Measurements from ENCODE around the gene CREBZF.

DNA sequence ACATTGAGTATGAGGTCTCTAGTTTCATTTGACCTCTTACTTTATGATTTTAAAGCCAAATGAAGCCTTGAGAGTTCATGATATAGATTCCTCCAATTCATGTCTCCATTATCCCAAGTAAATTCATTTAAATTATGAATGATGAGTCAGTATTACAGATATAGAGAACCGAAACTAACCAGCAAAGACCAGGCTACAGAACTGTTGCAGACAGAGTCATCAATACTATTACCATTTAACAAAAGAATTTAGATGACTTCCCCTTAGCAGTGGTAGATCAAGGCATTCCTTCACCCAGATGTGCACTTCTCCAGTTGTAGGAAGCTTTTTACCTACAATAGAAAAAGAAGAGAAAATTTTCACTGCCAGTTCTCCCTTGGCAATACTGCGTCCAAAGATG is 32.8 kb upstream of the CREBZF start:
- TF ChIP-seq, protein P1, sequence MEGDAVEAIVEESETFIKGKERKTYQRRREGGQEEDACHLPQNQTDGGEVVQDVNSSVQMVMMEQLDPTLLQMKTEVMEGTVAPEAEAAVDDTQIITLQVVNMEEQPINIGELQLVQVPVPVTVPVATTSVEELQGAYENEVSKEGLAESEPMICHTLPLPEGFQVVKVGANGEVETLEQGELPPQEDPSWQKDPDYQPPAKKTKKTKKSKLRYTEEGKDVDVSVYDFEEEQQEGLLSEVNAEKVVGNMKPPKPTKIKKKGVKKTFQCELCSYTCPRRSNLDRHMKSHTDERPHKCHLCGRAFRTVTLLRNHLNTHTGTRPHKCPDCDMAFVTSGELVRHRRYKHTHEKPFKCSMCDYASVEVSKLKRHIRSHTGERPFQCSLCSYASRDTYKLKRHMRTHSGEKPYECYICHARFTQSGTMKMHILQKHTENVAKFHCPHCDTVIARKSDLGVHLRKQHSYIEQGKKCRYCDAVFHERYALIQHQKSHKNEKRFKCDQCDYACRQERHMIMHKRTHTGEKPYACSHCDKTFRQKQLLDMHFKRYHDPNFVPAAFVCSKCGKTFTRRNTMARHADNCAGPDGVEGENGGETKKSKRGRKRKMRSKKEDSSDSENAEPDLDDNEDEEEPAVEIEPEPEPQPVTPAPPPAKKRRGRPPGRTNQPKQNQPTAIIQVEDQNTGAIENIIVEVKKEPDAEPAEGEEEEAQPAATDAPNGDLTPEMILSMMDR (IDR thresholded peaks at IDR 0.05), result no peak
- TF ChIP-seq ZNF317 (CRISPR knock-in tag; IDR thresholded peaks at IDR 0.05; ENCODE audit: borderline replicate concordance, low read depth), result no peak
- TF ChIP-seq, protein P2, sequence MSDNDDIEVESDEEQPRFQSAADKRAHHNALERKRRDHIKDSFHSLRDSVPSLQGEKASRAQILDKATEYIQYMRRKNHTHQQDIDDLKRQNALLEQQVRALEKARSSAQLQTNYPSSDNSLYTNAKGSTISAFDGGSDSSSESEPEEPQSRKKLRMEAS (CRISPR knock-in tag; IDR thresholded peaks at IDR 0.05), result no peak
- no peak for TF ChIP-seq ZNF416 (CRISPR knock-in tag; IDR thresholded peaks at IDR 0.05)
- TF ChIP-seq JUN (CRISPR knock-in tag; IDR thresholded peaks at IDR 0.05), result no peak
- TF ChIP-seq, protein P3, sequence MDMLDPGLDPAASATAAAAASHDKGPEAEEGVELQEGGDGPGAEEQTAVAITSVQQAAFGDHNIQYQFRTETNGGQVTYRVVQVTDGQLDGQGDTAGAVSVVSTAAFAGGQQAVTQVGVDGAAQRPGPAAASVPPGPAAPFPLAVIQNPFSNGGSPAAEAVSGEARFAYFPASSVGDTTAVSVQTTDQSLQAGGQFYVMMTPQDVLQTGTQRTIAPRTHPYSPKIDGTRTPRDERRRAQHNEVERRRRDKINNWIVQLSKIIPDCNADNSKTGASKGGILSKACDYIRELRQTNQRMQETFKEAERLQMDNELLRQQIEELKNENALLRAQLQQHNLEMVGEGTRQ (CRISPR knock-in tag; IDR thresholded peaks at IDR 0.05), result no peak
- no peak for TF ChIP-seq ZBTB21 (CRISPR knock-in tag; IDR thresholded peaks at IDR 0.05; ENCODE audit: borderline replicate concordance)
- TF ChIP-seq, protein P4, sequence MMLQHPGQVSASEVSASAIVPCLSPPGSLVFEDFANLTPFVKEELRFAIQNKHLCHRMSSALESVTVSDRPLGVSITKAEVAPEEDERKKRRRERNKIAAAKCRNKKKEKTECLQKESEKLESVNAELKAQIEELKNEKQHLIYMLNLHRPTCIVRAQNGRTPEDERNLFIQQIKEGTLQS (CRISPR knock-in tag; conservative IDR thresholded peaks at IDR 0.05), result no peak
- TF ChIP-seq, protein P5, sequence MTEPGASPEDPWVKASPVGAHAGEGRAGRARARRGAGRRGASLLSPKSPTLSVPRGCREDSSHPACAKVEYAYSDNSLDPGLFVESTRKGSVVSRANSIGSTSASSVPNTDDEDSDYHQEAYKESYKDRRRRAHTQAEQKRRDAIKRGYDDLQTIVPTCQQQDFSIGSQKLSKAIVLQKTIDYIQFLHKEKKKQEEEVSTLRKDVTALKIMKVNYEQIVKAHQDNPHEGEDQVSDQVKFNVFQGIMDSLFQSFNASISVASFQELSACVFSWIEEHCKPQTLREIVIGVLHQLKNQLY (CRISPR knock-in tag; IDR thresholded peaks at IDR 0.05), result no peak
- TF ChIP-seq SP1 (CRISPR knock-in tag; conservative IDR thresholded peaks at IDR 0.05), result no peak
